Stromal cell of bone marrow (primary cell): ENCODE data around the gene MICAL3.
A peak's percentile ranks its signal among the peaks of the same experiment; 100 is the strongest.

Source experiments
- DNase-seq: peaks from one replicate; pipeline ENCODE4 v3.0.0-alpha.2; 2012; ENCODE audit warnings: low read depth

MICAL3 gene

DNA sequence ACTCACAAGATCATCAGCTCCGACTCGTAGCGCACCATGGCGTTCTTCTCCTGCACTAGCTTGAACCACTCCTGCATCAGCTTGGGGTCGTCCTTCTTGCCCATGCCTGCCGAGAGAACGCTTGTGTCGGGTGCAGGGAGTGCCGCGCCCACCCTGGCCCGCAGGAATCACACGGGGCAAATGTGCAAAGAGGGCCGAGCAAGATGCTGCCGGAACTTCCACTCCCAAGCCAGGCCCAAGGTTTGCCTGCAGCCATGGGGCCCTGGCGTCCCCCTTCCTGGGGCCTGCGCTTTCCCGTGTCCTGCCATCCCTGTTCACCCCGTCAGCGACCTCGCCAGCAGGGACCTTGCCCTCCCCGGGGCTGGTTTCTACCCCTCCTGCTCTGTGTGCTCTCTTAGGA lies 233.2 kb downstream of the MICAL3 start:
- no peak for DNase-seq

DNA sequence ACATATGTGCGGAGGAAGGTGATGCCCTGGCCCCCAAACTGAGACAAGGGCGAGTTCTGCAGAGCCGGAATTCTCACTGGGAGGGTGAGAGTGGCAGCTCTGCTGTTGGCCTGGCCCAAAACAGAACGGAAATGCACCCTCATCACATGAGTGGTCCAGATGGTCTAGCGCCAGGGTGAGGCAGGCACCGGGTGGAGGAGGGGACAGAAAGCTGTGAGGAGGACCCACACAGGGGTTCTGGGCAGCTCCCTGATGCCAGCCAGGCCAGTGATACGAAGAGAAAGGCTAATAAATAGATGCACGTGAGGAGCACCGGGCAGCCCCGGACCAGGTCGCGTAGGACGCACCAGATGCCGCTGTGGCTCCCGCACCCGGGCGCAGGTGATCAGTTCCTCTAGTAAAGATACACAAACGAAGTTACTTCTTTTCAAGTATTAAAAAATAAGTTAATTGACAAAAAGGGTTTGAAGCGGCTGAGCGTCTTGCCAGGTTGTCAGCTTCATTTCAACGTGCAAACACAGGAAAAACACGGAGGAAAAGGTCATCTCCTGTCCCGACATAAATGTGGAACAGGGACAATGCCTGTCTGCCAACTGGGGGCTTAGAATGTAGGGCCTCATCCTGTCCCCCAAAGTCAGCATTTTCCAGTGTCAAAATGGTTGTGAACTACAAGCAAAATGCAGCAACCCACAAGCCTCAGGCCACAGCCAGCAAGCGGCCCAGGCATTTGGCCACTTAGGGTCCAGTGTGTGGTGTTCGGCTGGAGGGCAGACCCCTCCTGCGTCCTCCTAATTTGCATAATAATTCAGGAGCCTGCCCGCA lies 234.8 kb downstream of the MICAL3 start:
- DNase-seq, result no peak

DNA sequence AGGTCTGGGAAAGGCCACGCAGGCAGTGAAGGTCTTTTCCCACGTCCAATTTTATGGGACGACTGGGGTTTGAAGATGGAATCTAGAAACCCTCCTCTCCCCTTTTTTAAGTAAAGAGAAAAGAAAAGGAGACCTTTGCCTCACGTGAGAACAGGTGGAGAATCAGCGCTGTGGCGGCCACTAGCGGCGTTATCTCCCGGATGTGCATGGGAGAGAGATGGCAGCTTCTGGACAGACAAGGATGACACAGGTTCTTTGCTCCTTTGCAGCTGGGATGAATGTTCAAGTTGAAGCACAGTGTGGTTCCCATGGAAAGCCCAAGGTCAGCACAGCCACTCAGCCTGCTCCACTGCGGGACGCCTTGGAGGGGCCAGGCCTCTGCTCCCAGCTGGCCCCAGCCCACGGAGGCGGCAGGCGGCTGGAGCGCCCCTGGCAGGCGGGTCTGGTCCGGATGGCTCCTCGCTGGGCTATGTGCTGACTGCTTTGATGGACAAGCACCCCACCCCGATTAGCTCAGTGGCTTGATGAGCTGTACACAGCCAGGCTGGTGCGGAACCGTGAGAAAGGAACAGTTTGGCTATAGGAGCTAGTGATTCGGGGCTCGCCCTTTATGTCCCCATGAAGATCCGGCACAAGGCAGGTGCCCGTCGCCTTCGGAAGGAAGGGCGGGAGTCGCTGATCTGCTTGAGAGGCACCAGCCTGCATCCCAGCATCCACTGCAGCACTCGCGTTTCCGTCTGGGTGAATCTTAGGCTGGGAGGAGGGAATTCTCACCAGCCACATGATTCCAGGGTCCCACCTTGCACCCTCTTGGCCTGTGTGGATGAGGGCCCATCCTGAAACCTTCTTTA lies 235.6 kb downstream of the MICAL3 start:
- DNase-seq, result no peak

GRCh38 chr22:17787716-17788330 lies 236.5 kb downstream of the MICAL3 start:
- no peak for DNase-seq

- DNase-seq, result no peak
Observed at GRCh38 chr22:17787241-17787640, 237.1 kb downstream of the MICAL3 start.

GRCh38 chr22:17786435-17787161 lies 237.8 kb downstream of the MICAL3 start:
- no peak for DNase-seq

DNA sequence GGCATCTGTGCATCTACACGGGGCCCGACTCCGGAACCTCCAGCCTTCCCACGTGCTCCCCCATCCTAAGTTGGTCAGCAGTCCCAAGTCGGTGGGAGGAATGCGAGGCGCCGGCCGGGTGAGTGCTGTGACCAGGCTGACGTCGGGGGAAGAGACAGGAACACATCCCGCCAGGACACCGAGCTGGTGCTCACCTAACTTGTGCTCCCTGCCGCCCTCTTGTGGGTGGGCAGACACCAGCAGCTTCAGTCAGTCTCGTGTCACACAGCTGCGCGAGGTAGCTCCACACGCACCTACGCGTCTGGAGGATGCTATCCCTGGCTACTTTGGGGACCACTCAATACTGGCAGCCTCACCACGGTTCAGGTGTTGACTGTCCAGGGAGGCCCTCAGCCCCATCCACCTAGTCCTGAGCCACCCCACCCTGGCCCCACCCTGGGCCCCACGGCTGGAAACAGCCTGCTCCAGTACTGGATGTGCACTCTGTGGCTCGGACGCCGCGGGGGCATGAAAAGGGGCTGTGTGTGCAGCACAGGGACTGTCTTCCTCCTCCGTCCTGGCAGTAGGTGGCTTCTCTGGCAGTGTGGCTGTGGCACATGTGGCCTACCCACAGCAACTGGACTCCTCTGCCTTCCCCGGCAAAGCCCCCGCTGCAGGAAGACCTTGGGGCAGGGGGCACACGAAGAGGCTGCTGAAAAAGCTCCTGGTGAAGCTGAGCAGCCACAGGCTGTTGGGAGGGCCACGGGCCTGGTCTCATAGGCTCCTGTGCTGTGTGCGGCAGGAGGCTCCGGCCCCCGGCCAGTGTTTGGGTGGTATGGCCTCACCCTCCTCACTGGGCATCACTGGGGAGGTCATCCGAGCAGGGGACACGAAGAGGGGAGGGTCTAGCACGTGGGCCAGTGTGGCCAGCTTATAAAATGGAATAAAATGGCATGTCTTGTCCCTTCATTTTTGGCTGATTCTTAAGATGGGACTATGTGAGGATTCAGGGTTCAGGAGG lies 238.9 kb downstream of the MICAL3 start:
- no peak for DNase-seq

- no peak for DNase-seq
Observed at GRCh38 chr22:17784776-17785175, 239.6 kb downstream of the MICAL3 start.

DNA sequence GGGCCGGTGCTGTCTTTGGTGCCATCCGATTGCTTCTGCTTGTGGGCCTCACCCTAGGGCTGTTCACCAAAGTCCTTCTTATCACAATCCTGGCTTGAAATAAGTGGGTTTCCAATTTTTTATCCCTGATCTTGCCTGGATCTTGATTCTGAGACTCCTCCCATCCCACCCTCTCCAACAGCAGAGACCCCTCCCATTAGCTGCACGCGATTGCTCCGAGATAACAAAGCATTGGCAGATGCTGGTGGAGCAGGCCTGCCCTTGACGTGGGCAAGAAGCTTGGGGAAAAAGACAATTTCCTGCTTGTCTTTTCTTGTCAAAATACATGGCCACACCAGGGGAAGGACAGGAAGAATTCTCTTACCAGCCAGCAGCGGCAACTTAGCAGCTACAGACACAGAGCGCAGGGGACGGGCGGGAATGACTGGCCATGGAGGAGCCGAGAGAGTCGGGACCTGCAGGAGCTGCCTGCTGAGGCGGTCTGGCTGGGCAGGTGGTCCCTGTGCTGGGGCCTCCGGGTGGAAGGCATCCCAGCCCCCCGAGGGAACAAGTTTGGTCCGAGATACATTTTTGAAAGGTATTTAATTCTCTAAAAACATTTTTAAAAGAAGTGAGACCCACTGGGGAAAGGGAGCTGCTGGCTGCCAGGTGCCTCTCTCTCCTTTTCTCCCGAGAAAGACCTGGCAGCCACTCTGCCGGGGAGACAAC lies 240.4 kb downstream of the MICAL3 start:
- no peak for DNase-seq

GRCh38 chr22:17783312-17783711 lies 241.0 kb downstream of the MICAL3 start:
- no peak for DNase-seq

DNA sequence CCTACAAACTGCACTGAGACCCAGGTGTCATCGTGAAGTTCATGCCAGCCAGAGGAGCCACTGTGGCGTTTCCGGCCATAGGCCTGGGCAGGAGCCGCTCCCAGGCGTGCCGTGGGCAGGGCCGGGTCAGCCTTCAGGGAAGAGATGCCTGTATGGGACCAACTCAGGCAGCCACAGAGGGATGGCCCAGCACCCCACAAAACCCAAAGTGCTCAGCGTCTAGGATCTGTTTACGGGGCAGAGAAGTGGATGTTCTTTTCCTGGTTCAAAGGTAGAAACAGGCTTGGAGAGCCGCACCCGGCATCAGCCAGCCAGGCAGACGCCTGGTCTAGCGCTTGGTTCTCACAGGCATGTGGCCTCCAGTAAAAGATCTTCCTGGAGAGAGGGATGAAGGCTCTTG lies 241.7 kb downstream of the MICAL3 start:
- no peak for DNase-seq

- DNase-seq, result no peak
Observed at GRCh38 chr22:17782158-17782557, 242.2 kb downstream of the MICAL3 start.

- DNase-seq, result peak; percentile 76
Observed at GRCh38 chr22:17781319-17782031, 242.9 kb downstream of the MICAL3 start.

DNA sequence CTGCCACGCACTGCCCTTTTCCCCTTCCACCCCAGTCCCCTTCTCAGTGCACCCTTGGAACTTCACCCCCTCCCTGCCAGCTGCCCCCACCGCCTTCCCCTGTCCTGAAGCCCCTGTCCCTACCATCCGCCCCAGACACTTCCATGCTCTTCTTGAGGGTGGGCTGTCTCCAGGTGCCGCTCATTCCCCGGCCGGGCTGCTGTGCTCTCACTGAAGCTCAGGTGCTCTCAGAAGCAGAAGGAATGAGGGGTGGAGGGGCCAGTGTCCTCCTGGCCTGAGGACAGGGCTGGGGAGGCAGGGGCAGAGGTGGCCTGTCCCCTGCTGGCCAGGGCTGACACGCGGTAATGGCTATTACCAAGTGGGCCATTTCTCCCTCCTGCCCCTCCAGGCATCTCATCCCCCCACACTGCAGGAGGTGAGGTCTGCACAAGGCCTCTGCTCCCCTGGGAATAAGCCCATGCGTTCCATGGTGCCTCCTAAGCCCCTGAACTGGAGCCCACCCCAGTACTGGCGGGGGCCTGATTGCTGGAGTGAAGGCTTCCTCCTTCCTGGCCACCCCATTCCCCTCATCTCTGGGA lies 243.5 kb downstream of the MICAL3 start:
- no peak for DNase-seq

GRCh38 chr22:17780116-17780740 lies 244.1 kb downstream of the MICAL3 start:
- no peak for DNase-seq

DNA sequence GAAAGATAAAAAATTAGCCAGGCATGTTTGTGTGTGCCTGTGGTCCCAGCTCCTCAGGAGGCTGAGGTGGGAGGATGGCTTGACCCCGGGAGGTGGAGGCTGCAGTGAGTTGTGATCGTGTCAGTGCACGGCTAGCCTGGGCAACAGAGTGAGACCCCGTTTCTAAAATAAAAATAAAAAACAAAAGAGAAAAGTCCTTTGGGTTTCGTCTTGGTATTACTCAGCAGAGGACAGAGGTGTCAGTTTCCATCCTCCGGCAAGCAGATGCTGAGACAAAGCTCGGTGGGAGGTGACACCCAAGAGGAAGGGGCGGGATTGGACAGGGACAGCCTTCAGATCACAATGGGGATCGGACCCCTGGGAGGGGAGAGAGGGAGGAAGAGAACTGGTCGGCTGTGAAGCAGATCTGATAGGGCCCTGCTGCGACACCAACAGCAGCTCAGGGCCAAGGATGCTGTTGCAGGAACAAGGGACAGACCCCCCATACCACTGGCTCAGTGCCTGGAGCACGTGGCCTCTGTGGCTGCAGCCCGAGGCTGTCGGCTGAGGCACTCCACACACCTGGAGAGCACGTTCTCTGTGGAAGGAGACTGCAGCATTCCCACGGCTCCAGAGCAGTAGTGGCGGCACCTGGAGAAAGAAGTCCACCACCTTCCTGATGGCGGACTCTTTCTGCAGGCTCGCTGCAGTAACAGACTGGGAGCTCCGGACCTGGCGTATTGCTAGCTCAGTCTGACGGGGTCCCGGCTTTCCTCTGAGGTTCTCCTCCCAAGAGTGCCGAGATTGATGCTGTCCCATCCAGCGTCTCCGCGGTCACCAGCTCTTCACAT lies 244.9 kb downstream of the MICAL3 start:
- no peak for DNase-seq

- no peak for DNase-seq
Observed at GRCh38 chr22:17778412-17778976, 245.9 kb downstream of the MICAL3 start.

DNA sequence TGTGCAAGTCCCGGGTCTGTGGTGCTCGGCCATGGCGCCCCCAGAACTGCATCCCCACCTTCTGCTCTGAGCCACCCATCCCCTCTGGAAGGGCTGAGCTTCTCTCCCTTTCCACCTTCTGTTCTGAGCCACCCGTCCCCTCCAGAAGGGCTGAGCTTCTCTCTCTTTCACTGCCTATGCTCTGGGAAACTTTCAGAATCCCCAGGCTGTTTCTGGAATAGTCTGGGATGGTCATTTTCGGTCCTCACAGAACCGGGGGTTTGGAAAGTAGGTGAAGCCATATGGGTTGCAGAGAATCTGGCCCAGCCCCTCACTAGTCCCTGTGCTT lies 246.7 kb downstream of the MICAL3 start:
- no peak for DNase-seq
